Smooth muscle cell (in vitro differentiated cells): ENCODE measurements around the gene SLC6A11. TPM values are rescaled to one million over a fixed set of nuclear protein-coding genes. Genes with fewer than 3 reads are reported as not detected.

Experiments
- DNase-seq: peaks from one replicate; lab custom pipeline; 2025; ENCODE audit not compliant: unreplicated experiment; lab: John Stamatoyannopoulos, UW
- H2AFZ ChIP-seq: fragments of 200-600 bp; sonication (generic); 2 replicates; pipeline ENCODE4 v1.6.0; 2016; ENCODE audit warnings: antibody characterized with exemption, low read depth, mild to moderate bottlenecking
- H3F3A ChIP-seq: fragments of 200-600 bp; sonication (generic); 2 replicates; pipeline ENCODE4 v1.6.0; 2017; ENCODE audit warnings: antibody characterized with exemption, low read depth
- H3K27ac ChIP-seq: fragments of 200-600 bp; sonication (generic); 2 replicates; pipeline ENCODE4 v1.5.1; 2016; ENCODE audit warnings: low read depth, mild to moderate bottlenecking
- H3K27me3 ChIP-seq: fragments of 200-600 bp; sonication (generic); 2 replicates; pipeline ENCODE4 v1.6.1; 2016; ENCODE audit warnings: low read depth, mild to moderate bottlenecking
- H3K36me3 ChIP-seq: fragments of 200-600 bp; sonication (generic); 2 replicates; pipeline ENCODE4 v1.5.1; 2016; ENCODE audit warnings: low read depth
- H3K4me1 ChIP-seq: fragments of 200-600 bp; sonication (generic); 2 replicates; pipeline ENCODE4 v1.5.1; 2016; ENCODE audit warnings: low read depth
- H3K4me2 ChIP-seq: fragments of 200-600 bp; sonication (generic); 2 replicates; pipeline ENCODE4 v1.6.0; 2016; ENCODE audit warnings: mild to moderate bottlenecking
- H3K4me3 ChIP-seq: fragments of 200-600 bp; sonication (generic); 2 replicates; pipeline ENCODE4 v1.5.1; 2016; ENCODE audit warnings: mild to moderate bottlenecking
- H3K79me2 ChIP-seq: fragments of 200-600 bp; sonication (generic); 2 replicates; pipeline ENCODE4 v1.6.0; 2016; ENCODE audit warnings: low read depth, mild to moderate bottlenecking
- H3K9ac ChIP-seq: fragments of 200-600 bp; sonication (generic); 2 replicates; pipeline ENCODE4 v1.6.0; 2016; ENCODE audit warnings: low read depth
- H3K9me3 ChIP-seq: fragments of 200-600 bp; sonication (generic); replicated peaks from 2 replicates; pipeline ENCODE4 v1.5.1; 2016; ENCODE audit warnings: low read depth
- H4K20me1 ChIP-seq: fragments of 200-600 bp; sonication (generic); 2 replicates; pipeline ENCODE4 v1.6.0; 2016; ENCODE audit warnings: low read depth
- WGBS: methylation state at CpG from one replicate; pipeline ENCODE4 v1.1.7; 2016; ENCODE audit warnings: low lambda C conversion rate; 5-methylcytosine and 5-hydroxymethylcytosine counted together
- polyA plus RNA-seq: library from polyadenylated mRNA; unstranded; fragments of >200 nt; fragmentation: Nextera tagmentation; extraction: Ambion mirVana; gene quantifications from 2 replicates; pipeline ENCODE4 v1.2.1, GENCODE V29; 2016
- total RNA-seq: library from RNA; depleted of rRNA; stranded (reverse); fragments of >200 nt; gene quantifications from 2 replicates; pipeline ENCODE4 v1.2.3, GENCODE V29; 2014
- TF ChIP-seq, protein P1 (sequence below): fragments of 200-600 bp; sonication (generic); IDR thresholded peaks from 2 replicates; pipeline ENCODE4 v1.5.1; 2017; ENCODE audit warnings: borderline replicate concordance, mild to moderate bottlenecking, antibody characterized with exemption; ENCODE audit not compliant: insufficient read depth, poor library complexity, severe bottlenecking

SLC6A11 gene
- total and polyA plus RNA-seq, 2 experiments from 2014 or later = not detected

DNA sequence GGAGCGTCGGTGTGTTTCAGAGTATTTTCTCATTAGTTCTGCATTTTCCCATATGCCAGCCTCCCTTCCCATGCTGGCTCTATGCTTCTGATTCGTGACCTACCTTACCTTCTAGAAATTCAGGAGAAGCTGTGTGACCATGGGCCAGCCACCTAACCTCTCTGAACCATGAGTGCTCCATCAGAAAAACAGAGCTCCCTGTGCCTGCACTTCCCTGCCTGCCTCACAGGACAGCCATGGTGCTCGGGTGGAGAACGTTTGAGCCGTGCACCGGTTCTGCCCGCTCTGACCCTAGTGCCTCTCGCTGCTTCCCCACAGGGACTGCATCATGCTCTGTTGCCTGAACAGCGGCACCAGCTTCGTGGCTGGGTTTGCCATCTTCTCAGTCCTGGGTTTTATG is 102.0 kb downstream of the SLC6A11 start:
- Histone ChIP-seq H2AFZ (no peak overlapping the region), H3K9ac (no peak overlapping the region), H4K20me1 (no peaks in the 10 kb centered on the region), H3K79me2 (no peaks in the 10 kb centered on the region), H3K4me3 (no peak overlapping the region), H3K27ac (no peak overlapping the region), H3K36me3 (no peaks in the 10 kb centered on the region), H3K4me1 (no peaks in the 10 kb centered on the region), H3F3A (no peaks in the 10 kb centered on the region), H3K4me2 (no peak overlapping the region), H3K9me3 (no peaks in the 10 kb centered on the region), H3K27me3 (peaks cover 39% of the 10 kb centered on the region)
- 90% methylated on average over 11 of the region's 11 CpGs for WGBS
- DNase-seq = no peak
- TF ChIP-seq, protein P1, sequence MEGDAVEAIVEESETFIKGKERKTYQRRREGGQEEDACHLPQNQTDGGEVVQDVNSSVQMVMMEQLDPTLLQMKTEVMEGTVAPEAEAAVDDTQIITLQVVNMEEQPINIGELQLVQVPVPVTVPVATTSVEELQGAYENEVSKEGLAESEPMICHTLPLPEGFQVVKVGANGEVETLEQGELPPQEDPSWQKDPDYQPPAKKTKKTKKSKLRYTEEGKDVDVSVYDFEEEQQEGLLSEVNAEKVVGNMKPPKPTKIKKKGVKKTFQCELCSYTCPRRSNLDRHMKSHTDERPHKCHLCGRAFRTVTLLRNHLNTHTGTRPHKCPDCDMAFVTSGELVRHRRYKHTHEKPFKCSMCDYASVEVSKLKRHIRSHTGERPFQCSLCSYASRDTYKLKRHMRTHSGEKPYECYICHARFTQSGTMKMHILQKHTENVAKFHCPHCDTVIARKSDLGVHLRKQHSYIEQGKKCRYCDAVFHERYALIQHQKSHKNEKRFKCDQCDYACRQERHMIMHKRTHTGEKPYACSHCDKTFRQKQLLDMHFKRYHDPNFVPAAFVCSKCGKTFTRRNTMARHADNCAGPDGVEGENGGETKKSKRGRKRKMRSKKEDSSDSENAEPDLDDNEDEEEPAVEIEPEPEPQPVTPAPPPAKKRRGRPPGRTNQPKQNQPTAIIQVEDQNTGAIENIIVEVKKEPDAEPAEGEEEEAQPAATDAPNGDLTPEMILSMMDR = no peak

DNA sequence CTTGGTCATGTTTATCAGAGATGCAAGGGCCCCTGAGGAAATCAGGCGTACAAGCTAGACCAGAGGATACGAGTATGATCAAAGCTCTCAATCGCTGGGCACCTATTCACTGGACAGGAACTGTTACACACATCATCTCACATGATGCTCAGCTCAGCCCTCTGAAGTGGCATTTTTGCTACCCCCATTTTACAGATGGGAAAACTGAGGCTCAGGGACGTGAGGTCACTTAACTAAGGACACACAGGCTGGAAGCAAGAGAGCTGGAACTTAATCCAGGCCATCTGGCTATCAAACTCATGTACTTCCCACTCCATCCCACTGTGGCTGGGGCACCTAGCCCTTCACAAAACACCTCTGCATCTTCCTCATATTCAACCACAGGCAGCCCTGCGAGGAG is 103.6 kb downstream of the SLC6A11 start:
- Histone ChIP-seq H3K9ac (no peak overlapping the region), H3K9me3 (no peaks in the 10 kb centered on the region), H3F3A (no peaks in the 10 kb centered on the region), H3K36me3 (no peaks in the 10 kb centered on the region), H2AFZ (no peak overlapping the region), H3K4me2 (no peak overlapping the region), H3K27me3 (peaks cover 51% of the 10 kb centered on the region), H3K79me2 (no peaks in the 10 kb centered on the region), H3K27ac (no peak overlapping the region), H3K4me3 (no peak overlapping the region), H4K20me1 (no peaks in the 10 kb centered on the region), H3K4me1 (no peaks in the 10 kb centered on the region)
- 80% methylated on average over 5 of the region's 5 CpGs for WGBS
- TF ChIP-seq, protein P1 = no peak
- no peak for DNase-seq

DNA sequence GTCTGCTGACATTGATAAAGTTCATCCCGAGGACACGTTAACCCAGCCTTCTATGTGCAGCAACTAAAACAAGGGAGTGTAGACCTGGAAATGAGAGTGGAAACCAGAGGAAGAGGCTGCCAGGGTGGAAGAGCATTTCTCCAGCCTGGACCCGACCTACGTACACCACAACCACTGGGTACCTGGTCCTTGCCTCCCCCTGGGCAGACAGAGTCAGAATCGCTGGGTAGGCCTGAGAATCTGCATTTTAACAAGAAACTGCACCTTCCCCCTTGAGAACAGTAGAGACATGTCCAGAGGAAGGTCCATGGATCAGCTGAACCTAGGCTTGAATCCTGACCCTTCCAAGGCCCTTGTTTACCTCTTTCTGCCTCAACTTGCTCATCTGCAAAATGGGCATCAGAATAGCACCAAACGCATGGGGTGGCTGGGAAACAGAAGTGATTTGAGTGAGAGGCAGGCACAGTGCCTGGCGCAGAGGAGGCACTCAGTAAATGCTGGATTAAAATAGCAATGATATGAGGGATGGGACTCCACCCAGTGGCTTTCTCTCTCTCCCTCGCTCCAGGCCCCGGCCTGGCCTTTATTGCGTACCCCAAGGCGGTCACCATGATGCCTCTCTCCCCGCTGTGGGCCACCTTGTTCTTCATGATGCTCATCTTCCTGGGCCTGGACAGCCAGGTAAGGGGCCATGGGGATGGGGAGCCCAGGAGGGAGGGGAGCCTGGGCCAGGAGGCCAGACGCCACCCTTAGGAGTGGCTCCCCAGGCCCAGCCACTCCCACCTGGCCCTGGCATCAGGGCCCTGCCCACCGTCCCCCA is 109.6 kb downstream of the SLC6A11 start:
- Histone ChIP-seq H3K4me2 (no peak overlapping the region), H3K36me3 (no peaks in the 10 kb centered on the region), H3K27ac (no peak overlapping the region), H3K79me2 (no peaks in the 10 kb centered on the region), H3K27me3 (peaks cover 35% of the 10 kb centered on the region), H3K4me1 (no peaks in the 10 kb centered on the region), H3K9me3 (no peaks in the 10 kb centered on the region), H3F3A (no peaks in the 10 kb centered on the region), H3K4me3 (no peak overlapping the region), H2AFZ (no peak overlapping the region), H3K9ac (no peak overlapping the region), H4K20me1 (no peaks in the 10 kb centered on the region)
- TF ChIP-seq, protein P1 = no peak
- no peak for DNase-seq
- 91% methylated on average over 12 of the region's 14 CpGs for WGBS
